T47D (cell line): ENCODE data around the gene NFATC2.
"Not testable (repeated sequence)": the region's sequence is repeated elsewhere in the genome, so short reads cannot be mapped to it uniquely, and the experiment has no call there.

Experiments used
- DNase-seq, 2 experiments: peaks; one replicate each; pipeline versions ENCODE4 v3.0.0 to v3.0.0-alpha.2; 2011 to 2012; ENCODE audit warnings: low read depth in 1 of 2, low spot score in 1 of 2
- JUND ChIP-seq: IDR thresholded peaks from 2 replicates; pipeline ENCODE4 v1.6.1; 2012; ENCODE audit warnings: low read depth
- in situ Hi-C: cut with HindIII; loops from 2 replicates; pipeline ENCODE4 v1.10.0; 2016; ENCODE audit warnings: low sequenced_read_pairs, low pct_unique_long_range_greater_than_20kb

The NFATC2 gene

GRCh38 chr20:51543422-51543788, 886 bp upstream of the NFATC2 start:
- in situ Hi-C loops, result no loop called here
- TF ChIP-seq JUND, result no peak
- no peak for DNase-seq

GRCh38 chr20:51542033-51542570, 417 bp downstream of the NFATC2 start:
- no peak for TF ChIP-seq JUND
- in situ Hi-C loops, result no loop called here
- DNase-seq, result peak; percentile 48 to 57

- in situ Hi-C loops, result no loop called here
- no peak for DNase-seq
- TF ChIP-seq JUND, result no peak
Measured at GRCh38 chr20:51541189-51542032, 1.1 kb downstream of the NFATC2 start.

GRCh38 chr20:51540580-51540979, 1.9 kb downstream of the NFATC2 start:
- in situ Hi-C loops, result no loop called here
- no peak for DNase-seq
- TF ChIP-seq JUND, result no peak

- in situ Hi-C loops, result not testable (repeated sequence)
Measured at GRCh38 chr20:51540074-51540473, 2.4 kb downstream of the NFATC2 start.

GRCh38 chr20:51536116-51537069, 6.1 kb downstream of the NFATC2 start:
- no peak for DNase-seq
- in situ Hi-C loops, result no loop called here
- no peak for TF ChIP-seq JUND

More at GRCh38 chr20:51540074-51540473, 2.4 kb downstream of the NFATC2 start:
- not testable (repeated sequence) for DNase-seq

- no peak for TF ChIP-seq JUND
- in situ Hi-C loops, result no loop called here
- DNase-seq, result no peak
Measured at GRCh38 chr20:51535674-51536073, 6.8 kb downstream of the NFATC2 start.

GRCh38 chr20:51535075-51535386, 7.5 kb downstream of the NFATC2 start:
- no peak for TF ChIP-seq JUND
- in situ Hi-C loops, result no loop called here
- DNase-seq, result no peak

- TF ChIP-seq JUND, result no peak
- no peak for DNase-seq
- in situ Hi-C loops, result no loop called here
Measured at GRCh38 chr20:51533291-51534172, 9.0 kb downstream of the NFATC2 start.

- DNase-seq, result no peak
- in situ Hi-C loops, result no loop called here
- no peak for TF ChIP-seq JUND
Measured at GRCh38 chr20:51532577-51533191, 9.8 kb downstream of the NFATC2 start.

- no peak for DNase-seq
- TF ChIP-seq JUND, result no peak
- in situ Hi-C loops, result no loop called here
Measured at GRCh38 chr20:51531712-51532456, 10.6 kb downstream of the NFATC2 start.
